Tibial nerve (tissue), 4 donors: ENCODE results near the gene BNC1.

Source experiments
- EP300 ChIP-seq, 2 donors: sonication (generic); formaldehyde crosslinking; IDR thresholded peaks; one replicate each; pipeline ENCODE4 v1.6.1; 2017; ENCODE audit warnings: antibody characterized with exemption in 2 of 2, mild to moderate bottlenecking in 1 of 2
- POLR2A ChIP-seq, 2 donors: fragments of 450-650 bp; IDR thresholded peaks; one replicate each; pipeline ENCODE4 v1.6.1; 2017; ENCODE audit warnings: antibody characterized with exemption in 2 of 2, mild to moderate bottlenecking in 2 of 2, moderate library complexity in 2 of 2
- TF ChIP-seq, protein P1 (sequence below), 5 experiments: fragments of 200-600 bp in 3 of 5; fragments of 450-650 bp in 2 of 5; sonication (generic) in 3 of 5; IDR thresholded peaks; one replicate each; pipeline ENCODE4 v1.5.1; 2016 to 2019; ENCODE audit warnings: antibody characterized with exemption in 5 of 5, mild to moderate bottlenecking in 3 of 5, moderate library complexity in 2 of 5

DNA sequence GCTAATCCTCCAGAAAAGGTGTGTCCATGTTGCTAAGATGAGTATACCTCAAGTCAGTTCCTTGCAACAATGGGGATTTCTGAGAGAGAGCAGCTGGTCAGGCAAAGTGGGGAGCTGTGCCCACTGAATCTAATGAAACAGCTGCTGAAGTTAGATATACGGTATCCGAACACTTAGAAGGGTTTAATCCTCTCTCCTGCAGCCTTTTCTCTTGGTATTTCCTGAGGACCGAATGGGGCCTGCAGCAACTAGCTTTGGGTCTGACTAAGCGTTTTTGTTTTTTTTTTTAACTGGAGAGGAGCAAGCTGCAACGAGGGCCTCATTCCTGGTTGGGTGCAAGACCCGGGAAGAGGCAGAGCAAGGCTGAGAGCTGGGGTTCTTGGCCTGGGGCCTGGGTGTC lies 37.6 kb upstream of the BNC1 start:
- TF ChIP-seq, protein P1, sequence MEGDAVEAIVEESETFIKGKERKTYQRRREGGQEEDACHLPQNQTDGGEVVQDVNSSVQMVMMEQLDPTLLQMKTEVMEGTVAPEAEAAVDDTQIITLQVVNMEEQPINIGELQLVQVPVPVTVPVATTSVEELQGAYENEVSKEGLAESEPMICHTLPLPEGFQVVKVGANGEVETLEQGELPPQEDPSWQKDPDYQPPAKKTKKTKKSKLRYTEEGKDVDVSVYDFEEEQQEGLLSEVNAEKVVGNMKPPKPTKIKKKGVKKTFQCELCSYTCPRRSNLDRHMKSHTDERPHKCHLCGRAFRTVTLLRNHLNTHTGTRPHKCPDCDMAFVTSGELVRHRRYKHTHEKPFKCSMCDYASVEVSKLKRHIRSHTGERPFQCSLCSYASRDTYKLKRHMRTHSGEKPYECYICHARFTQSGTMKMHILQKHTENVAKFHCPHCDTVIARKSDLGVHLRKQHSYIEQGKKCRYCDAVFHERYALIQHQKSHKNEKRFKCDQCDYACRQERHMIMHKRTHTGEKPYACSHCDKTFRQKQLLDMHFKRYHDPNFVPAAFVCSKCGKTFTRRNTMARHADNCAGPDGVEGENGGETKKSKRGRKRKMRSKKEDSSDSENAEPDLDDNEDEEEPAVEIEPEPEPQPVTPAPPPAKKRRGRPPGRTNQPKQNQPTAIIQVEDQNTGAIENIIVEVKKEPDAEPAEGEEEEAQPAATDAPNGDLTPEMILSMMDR (IDR thresholded peaks at IDR 0.05), result no peak
- TF ChIP-seq POLR2A (IDR thresholded peaks at IDR 0.05) (no peak), EP300 (IDR thresholded peaks at IDR 0.05) (no peak)
